COLO829 (cell line): ENCODE results near the gene PGGHG.
"Not testable (repeated sequence)": the region's sequence is repeated elsewhere in the genome, so short reads cannot be mapped to it uniquely, and the experiment has no call there.

Source experiments
- DNase-seq: peaks from one replicate; pipeline ENCODE4 v3.0.0; 2012; ENCODE audit warnings: low spot score

The PGGHG gene

DNA sequence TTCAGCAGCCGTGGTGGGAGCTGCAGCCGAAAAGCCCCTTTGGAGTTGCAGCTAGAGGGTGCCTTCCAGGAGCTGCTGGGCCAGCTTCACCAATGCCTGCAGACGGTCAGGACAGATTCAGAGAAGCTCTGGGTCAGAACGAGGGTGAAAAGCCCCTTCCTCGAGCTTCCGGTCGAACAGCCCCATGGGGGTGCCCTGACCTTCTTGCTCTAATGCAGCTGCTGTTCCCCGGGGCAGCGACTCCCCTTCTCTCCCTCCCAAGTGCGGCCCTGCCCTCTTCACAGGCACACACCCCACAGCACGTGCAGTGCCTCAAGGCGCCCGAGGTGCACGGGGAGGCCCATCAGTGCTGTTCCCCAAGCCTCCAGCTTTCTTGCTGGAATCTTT is 41.4 kb downstream of the PGGHG start:
- no peak for DNase-seq

DNA sequence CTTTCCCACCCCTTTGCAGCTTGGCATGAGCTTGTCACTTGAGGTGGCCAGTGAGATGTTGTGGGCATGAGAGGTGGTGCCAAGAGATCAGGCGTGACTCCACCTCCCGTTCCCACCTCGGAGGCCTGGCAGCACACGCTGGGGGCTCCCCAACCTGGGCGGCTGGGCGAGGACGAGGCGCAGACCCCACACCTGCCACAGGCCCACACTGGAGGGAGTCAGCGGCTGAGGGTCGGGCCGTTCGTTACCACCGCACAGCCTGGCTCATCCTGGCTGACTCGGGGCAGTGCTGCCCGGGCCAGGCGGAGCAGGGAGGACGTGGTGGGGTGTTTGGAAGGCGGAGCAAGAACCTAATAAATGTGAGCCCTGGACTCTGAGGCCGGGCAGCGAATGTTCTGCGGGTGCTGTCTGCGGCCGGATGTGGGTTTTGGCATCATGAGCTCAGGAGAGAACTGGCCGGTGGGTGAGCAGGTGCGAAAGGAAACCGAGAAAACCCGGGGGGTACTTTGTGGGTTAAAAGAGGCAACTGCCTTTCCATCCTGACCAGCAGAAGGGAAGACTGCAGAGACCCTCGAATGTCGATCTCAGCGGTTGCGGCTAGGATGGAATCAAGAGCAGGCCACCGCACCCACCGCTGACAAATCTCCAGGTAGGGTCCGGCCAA is 41.9 kb downstream of the PGGHG start:
- DNase-seq: no peak

DNA sequence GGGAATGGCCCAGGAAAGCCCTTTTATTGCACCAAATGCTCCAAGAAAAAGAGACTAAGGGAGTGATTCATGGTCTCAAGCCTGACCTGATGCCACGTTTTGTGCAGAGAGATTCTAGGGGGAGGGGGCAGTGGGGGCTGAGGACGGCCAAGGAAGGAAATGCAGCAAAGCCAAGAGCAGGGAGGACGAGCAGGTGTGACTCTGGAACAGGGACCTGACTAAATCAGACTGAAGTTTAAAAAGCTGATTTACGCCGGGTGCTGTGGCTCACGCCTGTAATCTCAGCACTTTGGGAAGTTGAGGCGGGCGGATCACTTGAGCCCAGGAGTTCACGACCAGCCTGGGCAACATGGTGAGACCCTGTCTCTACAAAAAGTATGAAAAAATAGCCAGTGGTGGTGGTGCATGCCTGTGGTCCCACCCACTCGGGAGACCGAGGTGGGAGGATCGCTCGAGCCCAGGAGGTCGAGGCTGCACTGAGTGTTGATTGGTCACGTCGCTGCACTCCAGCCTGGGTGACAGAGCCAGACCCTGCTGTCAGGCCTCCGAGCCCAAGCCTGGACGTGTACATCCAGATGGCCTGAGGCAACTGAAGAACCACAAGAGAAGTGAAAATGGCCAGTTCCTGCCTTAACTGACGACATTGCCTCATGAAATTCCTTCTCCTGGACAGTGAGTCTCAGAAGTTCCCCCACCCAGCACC is 42.6 kb downstream of the PGGHG start:
- DNase-seq: no peak

DNA sequence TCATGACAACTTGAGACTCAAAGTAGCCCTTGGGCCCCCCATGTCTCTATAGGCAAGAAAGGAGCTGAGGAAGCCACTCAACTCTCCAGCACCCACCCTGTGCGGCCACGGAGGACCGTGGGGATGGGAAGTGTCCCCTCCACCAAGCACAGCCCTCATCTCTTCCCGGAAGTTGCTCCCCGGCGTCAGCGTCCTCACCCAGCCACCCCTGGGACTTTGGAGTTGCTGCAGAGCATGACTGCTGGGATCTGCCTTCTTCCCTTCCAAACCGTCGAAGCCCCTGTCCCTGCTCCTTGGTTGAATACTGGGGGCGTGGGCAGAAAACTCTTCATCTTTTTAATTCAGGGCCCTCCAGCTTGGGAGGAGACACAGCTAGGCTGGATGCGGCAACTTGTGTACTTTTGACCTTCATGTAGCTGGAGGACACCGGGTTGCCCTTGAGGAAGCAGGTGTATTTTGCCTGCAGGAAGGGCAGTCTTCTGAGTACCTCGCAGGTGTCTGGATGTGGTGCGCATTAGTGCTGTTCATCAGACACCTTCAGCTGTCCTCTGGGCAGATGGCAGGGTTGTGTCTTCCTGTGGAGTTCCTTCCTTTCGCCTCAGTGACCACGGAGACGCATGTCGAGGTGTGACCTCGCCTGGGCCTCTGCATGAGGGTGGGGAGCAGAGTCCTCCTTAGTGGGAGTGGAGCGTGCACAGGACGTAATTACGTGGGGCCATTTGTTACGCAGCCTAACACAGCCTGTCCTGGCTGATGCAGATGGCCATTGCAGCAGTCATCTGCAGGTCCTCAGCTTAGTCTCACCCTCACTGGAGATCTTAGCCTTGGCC is 43.9 kb downstream of the PGGHG start:
- DNase-seq: no peak

DNA sequence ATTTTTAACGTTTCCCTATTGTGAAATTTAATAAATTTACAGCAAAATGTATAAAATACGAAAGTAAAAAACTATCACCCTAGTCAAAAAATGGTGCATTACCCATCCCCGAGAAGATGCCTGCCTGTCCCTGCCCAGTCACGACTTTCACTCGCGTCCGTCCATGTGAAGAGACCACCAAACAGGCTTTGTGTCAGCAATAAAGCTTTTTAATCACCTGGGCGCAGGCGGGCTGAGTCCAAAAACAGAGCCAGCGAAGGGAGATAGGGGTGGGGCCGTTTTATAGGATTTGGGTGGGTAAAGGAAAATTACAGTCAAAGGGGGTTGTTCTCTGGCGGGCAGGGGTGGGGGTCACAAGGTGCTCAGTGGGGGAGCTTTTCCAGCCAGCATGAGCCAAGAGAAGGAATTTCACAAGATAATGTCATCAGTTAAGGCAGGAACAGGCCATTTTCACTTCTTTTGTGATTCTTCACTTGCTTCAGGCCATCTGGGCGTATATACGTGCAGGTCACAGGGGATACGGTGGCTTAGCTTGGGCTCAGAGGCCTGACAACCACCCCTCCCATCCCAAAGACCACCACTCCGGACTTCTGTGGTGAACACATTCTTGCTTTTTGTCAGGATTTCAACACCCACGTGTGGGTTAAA is 44.8 kb downstream of the PGGHG start:
- not testable (repeated sequence) for DNase-seq

DNA sequence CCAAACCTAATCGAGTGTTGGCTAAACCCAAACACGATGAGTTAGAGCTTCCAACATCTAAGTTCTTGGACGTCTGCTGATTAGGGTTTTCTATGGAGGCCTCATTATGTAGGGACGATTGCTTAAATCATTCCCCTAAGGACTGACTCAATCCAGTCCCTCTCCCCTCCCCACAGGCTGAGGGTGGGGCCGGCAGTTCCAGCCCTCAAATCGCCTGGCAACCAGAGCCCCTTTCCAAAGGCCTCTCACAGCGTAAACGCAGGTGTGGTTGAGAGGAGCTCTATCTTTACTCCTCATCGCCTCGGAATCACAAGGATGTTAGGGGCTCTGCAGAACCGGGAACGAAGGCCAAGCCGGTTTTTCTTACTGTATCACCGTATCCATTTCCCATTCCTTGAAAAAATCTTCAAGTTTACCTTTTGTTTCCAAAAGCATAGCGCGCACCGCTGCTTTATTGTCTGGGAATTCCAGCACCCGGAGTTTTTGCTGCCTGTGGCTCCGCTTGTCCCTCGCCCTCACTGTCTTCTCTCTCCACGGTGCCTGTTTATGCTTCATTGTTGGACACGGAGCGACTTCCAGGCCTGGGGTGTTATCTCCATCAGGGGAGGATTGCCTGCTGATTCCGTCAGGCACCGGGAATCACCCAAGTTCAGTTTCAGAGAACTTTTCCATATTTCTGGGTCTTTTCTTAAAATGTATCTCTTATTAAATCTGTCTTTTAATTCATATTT is 45.5 kb downstream of the PGGHG start:
- no peak for DNase-seq

DNA sequence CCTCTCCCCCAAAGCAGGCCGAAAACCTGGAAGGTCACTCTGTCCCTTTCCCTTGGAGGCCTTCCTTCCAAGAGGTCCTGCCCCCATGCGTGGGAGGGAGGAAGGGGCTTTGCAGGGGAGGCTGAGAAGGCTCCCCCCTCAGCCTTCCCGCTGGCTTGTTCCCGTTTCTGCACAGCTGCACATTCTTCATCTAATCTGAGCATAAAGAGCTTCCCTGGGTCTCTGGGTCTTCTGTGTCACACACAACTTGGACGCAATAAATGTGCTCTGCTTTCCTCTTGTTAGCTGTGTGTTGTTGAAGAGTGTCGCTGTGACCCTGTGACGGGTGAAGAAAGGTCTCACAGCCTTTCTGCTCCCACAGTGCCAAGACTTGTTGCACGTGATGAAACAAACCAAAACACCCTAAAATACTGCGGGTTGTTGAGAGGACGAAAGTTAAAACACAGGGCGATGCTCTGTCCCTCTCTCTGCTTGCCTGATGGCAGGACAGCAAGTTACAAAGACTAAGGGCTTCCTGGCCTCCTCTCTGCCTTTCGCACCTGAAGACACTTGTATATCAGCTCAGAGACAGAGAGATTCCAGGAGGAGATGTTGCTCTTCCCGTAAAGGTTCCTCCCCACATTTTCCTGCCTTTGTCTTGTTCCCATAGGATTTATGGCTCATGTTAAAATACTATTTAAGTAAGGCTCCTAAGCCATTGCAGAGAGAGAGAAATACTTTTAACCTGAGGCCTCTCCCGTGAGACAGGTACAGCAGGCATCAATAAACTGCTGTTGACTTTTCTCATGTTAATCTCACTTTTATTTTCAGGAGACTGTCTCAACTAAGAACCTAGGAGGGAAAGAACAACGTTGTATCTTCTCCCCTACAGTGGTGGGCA is 47.1 kb downstream of the PGGHG start:
- DNase-seq: no peak

DNA sequence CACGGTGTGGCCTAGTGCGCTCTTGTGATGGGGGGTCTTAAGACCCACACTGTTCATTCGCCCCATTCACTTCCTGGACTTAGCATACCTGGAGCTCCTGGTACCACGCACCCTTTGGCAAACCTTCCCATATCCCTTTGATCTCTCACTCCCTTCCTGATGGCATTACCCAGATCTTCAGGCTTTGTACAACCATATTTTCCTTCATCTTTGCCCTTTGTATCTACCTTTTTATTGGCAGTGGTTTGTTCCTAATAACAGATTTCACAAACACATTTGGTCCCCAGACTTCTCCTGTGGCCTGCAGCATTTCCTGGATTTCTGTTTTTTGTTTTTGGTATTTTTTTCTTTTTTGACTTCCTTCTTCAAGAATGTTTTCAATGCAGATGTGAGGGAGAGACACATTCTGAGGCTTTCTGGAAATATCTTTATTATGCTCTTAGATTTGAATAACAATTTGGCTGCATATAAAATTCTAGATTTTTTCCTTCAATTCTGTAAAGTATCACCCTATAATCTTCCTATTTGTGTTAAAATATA is 47.8 kb downstream of the PGGHG start:
- DNase-seq: no peak

DNA sequence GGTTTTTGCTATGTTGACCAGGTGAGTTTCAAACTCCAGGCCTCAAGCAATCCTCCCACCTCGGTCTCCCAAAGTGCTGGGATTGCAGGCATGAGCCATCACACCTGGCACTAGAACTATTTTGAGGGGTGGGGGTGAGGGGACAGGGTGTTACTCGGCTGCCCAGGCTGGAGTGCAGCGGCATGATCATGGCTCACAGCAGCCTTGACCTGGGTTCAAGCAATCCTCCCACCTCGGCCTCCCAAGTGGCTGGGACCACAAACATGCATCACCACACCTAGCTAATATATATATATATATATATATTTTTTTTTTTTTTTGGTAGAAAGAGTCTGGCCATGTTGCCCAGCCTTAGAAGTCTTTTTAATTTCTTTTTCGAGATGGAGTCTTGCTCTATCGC is 48.8 kb downstream of the PGGHG start:
- no peak for DNase-seq

DNA sequence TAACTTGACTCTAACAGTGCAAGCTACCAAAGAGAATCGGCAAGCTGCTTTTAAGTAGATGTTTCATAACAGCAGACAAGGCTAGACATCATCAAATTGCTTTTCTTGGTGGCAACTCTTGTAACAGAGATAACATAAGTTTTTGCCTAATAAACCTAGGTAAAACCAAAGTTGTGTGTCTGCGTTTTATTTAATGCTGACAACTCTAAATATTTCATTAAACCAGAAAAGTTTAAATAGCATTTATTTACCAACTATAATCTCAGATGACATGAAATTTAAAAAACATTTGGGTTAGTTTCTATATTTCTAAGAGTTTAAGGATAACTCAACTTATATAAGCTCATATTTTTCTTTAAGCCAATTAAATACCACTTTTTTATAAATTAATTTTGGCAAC is 51.0 kb downstream of the PGGHG start:
- no peak for DNase-seq

DNA sequence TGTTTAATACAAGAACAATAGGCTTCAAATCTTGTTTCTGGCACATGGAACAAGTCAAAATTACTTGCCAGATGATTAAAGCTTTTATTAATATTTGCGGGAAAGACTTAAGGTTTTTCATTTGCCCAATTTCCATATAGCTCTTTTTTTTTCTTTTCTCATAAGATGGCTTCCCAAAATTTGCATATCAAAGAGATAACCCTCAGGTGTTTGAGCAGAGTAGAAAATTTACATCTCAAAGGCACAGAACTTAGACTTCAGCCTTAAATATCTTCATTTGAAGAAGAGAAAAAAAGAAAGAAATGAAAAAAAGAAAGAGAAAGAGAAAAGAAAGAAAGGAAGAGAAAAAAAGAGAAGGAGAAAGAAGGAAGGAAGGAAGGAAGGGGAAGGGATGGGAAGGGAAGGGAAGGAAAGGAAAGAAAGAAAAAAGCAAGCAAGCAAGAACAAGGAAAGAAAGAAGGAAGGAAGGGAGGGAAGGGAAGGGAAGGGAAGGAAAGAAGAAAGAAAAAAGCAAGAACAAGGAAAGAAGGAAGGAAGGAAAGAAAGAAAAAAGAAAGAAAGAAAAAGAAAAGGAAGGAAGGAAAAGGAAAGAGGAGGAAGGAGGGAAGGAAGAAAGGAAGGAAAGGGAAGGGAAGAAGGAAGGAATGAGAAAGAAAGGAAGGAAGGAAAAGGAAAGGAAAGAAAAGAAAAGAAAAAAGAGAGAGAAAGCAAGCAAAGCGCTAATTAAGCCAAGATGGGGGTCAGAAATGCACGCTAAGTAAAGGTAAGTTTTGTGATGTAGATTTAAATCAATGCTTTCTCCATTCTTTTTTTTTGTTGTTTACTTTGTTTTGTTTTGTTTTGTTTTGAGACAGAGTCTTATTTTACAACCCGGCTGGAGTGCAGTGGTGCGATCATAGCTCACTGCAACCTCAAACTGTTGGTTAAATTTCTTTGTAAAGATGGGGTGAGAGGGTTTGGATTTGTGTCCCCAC is 51.9 kb downstream of the PGGHG start:
- DNase-seq: no peak

DNA sequence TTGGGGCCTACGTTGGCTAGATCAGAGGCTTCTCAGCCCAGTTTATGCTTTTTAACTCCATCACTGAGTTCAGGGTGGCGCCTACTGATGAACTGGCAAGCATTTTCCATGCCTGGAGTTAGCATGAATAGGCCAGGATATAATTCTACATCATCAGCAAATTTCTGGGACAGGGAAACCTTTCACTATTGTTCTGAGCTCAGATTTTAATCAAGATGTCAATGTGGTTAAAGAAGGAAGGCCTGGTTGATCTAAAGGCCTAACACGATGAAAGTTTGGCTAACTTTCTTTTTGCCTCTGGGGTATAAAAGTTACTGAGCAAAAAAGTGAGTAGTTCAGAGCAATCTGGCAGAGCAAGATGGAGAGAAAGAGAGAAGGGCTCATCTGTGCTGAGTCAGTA is 53.4 kb downstream of the PGGHG start:
- DNase-seq: peak; percentile 94

DNA sequence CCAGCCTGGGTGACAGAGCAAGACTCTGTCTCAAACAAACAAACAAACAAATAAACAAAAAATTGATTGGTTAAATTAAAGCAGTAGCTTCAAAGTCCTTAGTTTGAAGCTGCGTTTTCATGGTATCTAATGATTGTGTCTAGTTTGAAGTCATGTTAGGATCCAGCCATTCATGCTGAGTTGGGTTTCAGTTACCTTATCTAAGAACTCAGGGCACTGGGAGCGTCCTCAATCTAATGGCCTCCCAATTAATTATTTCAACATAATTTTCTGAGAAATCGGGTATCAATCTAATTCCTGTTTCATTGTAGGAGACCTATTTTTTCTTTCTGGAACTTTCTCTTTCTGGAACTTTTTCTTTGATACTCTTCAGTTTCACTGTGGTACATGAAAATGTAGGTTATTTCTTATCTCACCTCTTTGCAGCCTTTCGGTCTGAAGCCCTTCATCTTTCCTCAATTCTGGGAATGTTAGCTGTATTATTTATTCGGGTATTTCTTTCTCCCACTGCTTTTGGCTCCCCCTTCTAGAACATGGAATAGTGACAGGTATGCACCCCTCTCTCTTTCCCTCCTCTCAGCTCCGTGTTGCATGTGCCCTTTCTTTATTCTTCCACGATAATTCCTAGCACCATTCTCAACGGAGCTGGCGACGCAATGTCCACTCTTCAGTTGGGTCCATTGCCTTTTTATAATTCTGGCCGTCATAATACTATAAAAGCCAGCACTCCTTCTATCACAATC is 56.1 kb downstream of the PGGHG start:
- DNase-seq: no peak
